ENCODE measurements around the gene SLC9A9.

Gene SLC9A9

DNA sequence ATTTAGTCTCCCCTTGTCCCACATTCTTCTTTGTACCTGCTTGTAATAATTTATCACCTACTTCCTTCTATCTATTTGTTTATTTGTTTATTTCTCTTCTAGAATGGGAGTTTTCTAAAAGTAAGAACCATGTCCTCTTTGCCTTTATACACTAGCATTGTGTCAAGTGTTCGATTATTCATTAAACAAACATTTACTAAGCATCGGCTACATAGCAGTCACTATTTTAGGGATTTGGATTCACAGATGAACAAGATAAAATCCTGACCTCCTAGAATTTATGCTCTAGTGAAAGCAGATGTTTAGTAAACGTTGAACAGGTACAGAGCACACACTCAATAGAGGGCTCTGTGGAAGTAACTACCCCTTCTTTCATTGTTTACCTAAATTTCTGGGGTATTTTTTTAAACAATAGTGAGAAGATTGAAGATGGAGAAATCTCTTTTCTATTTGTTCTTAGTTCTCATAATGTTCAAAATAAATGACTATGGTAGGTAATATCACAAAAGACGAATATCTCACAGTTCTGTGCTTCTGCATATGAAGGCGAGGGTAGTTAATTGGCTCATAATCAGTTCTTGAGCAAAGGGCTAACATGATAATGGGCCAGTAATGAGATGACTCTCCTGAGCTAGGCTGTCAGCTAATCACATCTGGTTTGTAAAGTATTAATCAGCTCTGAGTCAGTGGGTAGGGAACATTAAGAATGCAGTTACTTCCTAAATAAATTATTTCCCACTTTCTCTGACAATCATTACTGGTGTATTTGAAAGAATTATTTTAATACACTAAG is 111.9 kb downstream of the SLC9A9 start:
- TF ChIP-seq, protein P1, sequence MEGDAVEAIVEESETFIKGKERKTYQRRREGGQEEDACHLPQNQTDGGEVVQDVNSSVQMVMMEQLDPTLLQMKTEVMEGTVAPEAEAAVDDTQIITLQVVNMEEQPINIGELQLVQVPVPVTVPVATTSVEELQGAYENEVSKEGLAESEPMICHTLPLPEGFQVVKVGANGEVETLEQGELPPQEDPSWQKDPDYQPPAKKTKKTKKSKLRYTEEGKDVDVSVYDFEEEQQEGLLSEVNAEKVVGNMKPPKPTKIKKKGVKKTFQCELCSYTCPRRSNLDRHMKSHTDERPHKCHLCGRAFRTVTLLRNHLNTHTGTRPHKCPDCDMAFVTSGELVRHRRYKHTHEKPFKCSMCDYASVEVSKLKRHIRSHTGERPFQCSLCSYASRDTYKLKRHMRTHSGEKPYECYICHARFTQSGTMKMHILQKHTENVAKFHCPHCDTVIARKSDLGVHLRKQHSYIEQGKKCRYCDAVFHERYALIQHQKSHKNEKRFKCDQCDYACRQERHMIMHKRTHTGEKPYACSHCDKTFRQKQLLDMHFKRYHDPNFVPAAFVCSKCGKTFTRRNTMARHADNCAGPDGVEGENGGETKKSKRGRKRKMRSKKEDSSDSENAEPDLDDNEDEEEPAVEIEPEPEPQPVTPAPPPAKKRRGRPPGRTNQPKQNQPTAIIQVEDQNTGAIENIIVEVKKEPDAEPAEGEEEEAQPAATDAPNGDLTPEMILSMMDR (IDR thresholded peaks at IDR 0.05; ENCODE audit: control insufficient read depth, insufficient read depth, low read depth, low read length, missing control alignments), result no peak
- H3K4me3 ChIP-seq (ENCODE audit: control insufficient read depth, low read depth, low read length), result no peak overlapping the region
- DNase-seq (ENCODE audit: low read depth), result no peak

DNA sequence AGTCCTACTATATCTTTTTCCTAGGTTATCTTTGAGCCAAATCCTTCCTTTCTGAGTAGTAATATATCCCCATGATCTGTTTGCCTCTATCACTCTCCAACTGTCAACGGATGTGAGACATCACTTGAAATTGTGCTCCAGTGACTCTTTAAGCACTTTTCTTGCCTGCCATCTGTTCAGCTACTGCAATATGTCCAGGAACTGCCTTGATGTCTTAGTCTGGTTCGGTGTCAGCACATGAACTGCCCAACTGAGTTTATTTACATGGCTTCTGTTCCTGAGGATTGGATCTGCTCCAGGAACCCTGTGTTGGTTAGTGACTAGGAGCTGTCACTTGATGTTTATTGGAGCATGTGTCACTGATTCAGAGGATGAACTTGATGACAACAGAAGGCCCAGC is 116.5 kb downstream of the SLC9A9 start:
- DNase-seq (ENCODE audit: low read depth), result no peak
- TF ChIP-seq, protein P1 (IDR thresholded peaks at IDR 0.05; ENCODE audit: control insufficient read depth, insufficient read depth, low read depth, low read length, missing control alignments), result no peak
- H3K4me3 ChIP-seq (ENCODE audit: control insufficient read depth, low read depth, low read length), result no peak overlapping the region

DNA sequence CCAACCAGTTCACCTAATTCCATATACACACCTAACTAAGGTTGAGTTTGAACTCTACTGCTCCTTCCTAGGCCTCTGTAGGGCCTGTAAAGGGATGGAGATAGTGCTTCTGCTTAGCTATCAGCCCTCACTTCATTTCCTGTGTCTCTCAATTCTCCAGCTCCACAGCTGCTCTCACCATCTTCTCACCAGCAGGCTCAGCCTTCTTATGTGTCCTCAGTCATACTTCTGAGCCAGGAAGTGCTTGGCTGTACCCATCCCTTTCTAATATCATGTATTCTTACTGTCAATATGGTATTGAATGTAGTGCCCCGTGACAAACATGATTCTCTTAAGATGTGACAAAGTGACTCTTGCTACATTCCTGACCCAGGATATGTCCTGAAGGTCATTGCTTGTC is 116.9 kb downstream of the SLC9A9 start:
- TF ChIP-seq, protein P1 (IDR thresholded peaks at IDR 0.05; ENCODE audit: control insufficient read depth, insufficient read depth, low read depth, low read length, missing control alignments), result no peak
- DNase-seq (ENCODE audit: low read depth), result no peak
- no peak overlapping the region for H3K4me3 ChIP-seq (ENCODE audit: control insufficient read depth, low read depth, low read length)

DNA sequence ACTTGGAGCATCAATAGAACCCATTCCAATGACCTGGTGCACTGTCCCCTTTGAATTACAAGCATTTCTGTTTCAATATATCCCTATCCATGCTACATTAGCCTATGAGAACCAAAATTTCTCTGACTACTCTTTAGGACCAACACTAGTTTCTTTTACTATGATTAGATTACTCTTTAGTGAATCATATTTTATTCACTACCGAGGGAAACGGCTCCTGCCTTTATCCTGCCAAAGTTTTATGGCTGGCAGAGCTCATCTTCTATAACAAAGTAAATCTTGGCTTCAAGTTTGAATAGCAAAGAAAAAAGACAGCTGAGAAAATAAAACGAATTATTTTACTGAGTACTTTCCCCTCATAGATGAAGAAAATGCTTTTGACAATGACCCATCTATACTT is 120.9 kb downstream of the SLC9A9 start:
- DNase-seq (ENCODE audit: low read depth), result peak; percentile 10
- no peak overlapping the region for H3K4me3 ChIP-seq (ENCODE audit: control insufficient read depth, low read depth, low read length)
- TF ChIP-seq, protein P1 (IDR thresholded peaks at IDR 0.05; ENCODE audit: control insufficient read depth, insufficient read depth, low read depth, low read length, missing control alignments), result no peak

DNA sequence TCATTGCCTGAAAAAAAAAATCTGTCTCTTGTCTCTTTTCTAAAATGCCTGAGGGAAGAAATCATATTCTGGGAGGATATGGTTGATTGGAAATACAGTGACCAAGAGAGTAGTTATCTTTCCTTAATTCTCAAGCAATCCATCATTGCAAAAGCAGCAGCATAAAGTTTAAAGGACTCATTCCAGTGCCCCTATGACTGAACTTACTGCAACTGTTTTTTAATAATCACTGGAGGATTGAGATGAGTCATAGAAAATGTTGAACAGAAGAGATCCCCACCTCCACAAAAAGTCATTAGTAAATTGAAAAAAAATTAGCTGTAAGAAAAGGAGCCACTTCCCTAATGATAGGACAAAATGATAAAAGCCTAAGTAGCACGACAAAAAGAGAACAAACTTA is 121.5 kb downstream of the SLC9A9 start:
- no peak overlapping the region for H3K4me3 ChIP-seq (ENCODE audit: control insufficient read depth, low read depth, low read length)
- peak; percentile 4 for DNase-seq (ENCODE audit: low read depth)
- TF ChIP-seq, protein P1 (IDR thresholded peaks at IDR 0.05; ENCODE audit: control insufficient read depth, insufficient read depth, low read depth, low read length, missing control alignments), result no peak

DNA sequence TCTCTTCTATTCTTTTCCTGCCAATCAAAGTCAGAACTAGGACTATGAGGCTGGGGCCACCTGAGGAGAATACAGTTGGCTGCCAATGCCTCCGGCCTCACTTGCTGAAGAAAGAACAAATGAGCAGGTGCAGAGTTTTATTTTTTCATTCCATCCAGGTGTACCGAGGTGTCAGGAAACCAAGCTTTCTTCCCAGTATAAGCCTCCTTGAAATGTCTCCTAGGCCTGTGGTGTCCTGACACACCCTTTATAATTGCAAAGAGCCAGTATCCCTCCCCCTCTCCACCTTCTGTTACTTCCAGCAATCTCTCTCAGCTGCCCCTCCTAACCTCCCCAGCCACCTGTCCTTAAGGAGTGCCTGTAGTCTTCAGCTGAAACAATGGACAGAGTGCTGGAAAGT is 127.9 kb downstream of the SLC9A9 start:
- DNase-seq (ENCODE audit: low read depth), result no peak
- TF ChIP-seq, protein P1 (IDR thresholded peaks at IDR 0.05; ENCODE audit: control insufficient read depth, insufficient read depth, low read depth, low read length, missing control alignments), result no peak
- no peak overlapping the region for H3K4me3 ChIP-seq (ENCODE audit: control insufficient read depth, low read depth, low read length)

Measured in AG09309 (cell line).